Measurements from ENCODE around the gene DVL2.

The DVL2 gene

GRCh38 chr17:7234083-7234951 is at the start of gene DVL2:
TSS of gene DVL2 (minus strand) at chr17:7234517. CDS start at chr17:7234262, 255 bp downstream.
- DNase-seq (ENCODE audit: low spot score), result peak; percentile 95

- DNase-seq (ENCODE audit: low spot score), result no peak
Observed at GRCh38 chr17:7283471-7284216, 49.3 kb upstream of the DVL2 start.

- no peak for DNase-seq (ENCODE audit: low spot score)
Observed at GRCh38 chr17:7282752-7283321, 48.5 kb upstream of the DVL2 start.

GRCh38 chr17:7281953-7282751 is 47.8 kb upstream of the DVL2 start:
- DNase-seq (ENCODE audit: low spot score), result no peak

- DNase-seq (ENCODE audit: low spot score), result peak; percentile 80
Observed at GRCh38 chr17:7281074-7281952, 47.0 kb upstream of the DVL2 start, which contains the start of gene SLC2A4. TSS of gene SLC2A4 (plus strand) at chr17:7281718. CDS start at chr17:7281935, 217 bp downstream.

- peak; percentile 81 for DNase-seq (ENCODE audit: low spot score)
Observed at GRCh38 chr17:7280519-7281073, 46.3 kb upstream of the DVL2 start.

GRCh38 chr17:7279448-7279847 is 45.1 kb upstream of the DVL2 start:
- DNase-seq (ENCODE audit: low spot score), result no peak

- no peak for DNase-seq (ENCODE audit: low spot score)
Observed at GRCh38 chr17:7266784-7267183, 32.5 kb upstream of the DVL2 start.

- DNase-seq (ENCODE audit: low spot score), result no peak
Observed at GRCh38 chr17:7263801-7264078, 29.4 kb upstream of the DVL2 start.

- DNase-seq (ENCODE audit: low spot score), result no peak
Observed at GRCh38 chr17:7262935-7263800, 28.9 kb upstream of the DVL2 start.

- no peak for DNase-seq (ENCODE audit: low spot score)
Observed at GRCh38 chr17:7262192-7262934, 28.0 kb upstream of the DVL2 start, which contains the start of gene CLDN7. TSS of gene CLDN7 (minus strand) at chr17:7262478. CDS start at chr17:7262043, 435 bp downstream.

- DNase-seq (ENCODE audit: low spot score), result peak; percentile 30
Observed at GRCh38 chr17:7261379-7262191, 27.3 kb upstream of the DVL2 start.

- DNase-seq (ENCODE audit: low spot score), result no peak
Observed at GRCh38 chr17:7260651-7261378, 26.5 kb upstream of the DVL2 start.

- no peak for DNase-seq (ENCODE audit: low spot score)
Observed at GRCh38 chr17:7260151-7260550, 25.8 kb upstream of the DVL2 start.

- no peak for DNase-seq (ENCODE audit: low spot score)
Observed at GRCh38 chr17:7259555-7259889, 25.2 kb upstream of the DVL2 start.

- DNase-seq (ENCODE audit: low spot score), result no peak
Observed at GRCh38 chr17:7258731-7259554, 24.6 kb upstream of the DVL2 start.

All from CD4-positive, alpha-beta T cell treated with Interleukin-6 at 100 ng/mL for 8 hours (primary cell).